PC-3 (cell line): ENCODE measurements around the gene NTF3.

Experiments
- EZH2 ChIP-seq: fragments of 300-600 bp; sonication (generic); IDR thresholded peaks from one replicate; pipeline ENCODE4 v1.6.1; 2017; ENCODE audit warnings: antibody characterized with exemption, mild to moderate bottlenecking, low read length; ENCODE audit not compliant: unreplicated experiment
- EZH2phosphoT487 ChIP-seq: fragments of 300-600 bp; sonication (generic); IDR thresholded peaks from 2 replicates; pipeline ENCODE4 v1.6.1; 2018; ENCODE audit warnings: mild to moderate bottlenecking, antibody characterized with exemption, low read length, borderline replicate concordance
- TF ChIP-seq, protein P1 (sequence below): fragments of 300-600 bp; sonication (generic); conservative IDR thresholded peaks from 2 replicates; pipeline ENCODE4 v1.5.1; 2017; ENCODE audit warnings: antibody characterized with exemption, low read depth, mild to moderate bottlenecking, low read length

DNA sequence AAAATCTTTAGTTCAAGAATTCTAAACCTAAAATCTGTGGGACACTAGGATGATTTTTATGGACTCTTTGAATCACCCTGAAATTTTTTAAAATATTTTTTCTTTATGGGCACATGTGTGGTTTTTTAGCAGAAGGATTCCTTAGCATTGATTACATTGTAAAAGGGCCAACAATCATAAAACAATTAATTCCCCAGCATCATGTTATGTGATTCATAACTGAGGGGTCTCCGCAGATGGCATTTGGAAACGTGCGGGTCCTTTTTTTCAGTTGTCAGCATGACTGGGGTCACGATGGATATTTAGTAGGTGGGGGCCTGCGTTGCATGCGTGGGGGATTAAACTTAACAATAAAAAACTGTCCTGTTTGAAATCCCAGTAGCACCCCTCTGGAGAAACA lies 52.5 kb downstream of the NTF3 start:
- TF ChIP-seq, protein P1, sequence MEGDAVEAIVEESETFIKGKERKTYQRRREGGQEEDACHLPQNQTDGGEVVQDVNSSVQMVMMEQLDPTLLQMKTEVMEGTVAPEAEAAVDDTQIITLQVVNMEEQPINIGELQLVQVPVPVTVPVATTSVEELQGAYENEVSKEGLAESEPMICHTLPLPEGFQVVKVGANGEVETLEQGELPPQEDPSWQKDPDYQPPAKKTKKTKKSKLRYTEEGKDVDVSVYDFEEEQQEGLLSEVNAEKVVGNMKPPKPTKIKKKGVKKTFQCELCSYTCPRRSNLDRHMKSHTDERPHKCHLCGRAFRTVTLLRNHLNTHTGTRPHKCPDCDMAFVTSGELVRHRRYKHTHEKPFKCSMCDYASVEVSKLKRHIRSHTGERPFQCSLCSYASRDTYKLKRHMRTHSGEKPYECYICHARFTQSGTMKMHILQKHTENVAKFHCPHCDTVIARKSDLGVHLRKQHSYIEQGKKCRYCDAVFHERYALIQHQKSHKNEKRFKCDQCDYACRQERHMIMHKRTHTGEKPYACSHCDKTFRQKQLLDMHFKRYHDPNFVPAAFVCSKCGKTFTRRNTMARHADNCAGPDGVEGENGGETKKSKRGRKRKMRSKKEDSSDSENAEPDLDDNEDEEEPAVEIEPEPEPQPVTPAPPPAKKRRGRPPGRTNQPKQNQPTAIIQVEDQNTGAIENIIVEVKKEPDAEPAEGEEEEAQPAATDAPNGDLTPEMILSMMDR = no peak
- TF ChIP-seq EZH2 (no peak), EZH2phosphoT487 (no peak)
